ENCODE results near the gene EDDM13. TPM values are rescaled to one million over a fixed set of nuclear protein-coding genes. Genes with fewer than 3 reads are reported as not detected.

Gene EDDM13
- total and polyA plus RNA-seq, 10 of the 15 experiments (the other 5 are each of a cell fraction or from before 2014, with no cell fraction given) = 0.15 to 0.37 TPM; not detected in 8

DNA sequence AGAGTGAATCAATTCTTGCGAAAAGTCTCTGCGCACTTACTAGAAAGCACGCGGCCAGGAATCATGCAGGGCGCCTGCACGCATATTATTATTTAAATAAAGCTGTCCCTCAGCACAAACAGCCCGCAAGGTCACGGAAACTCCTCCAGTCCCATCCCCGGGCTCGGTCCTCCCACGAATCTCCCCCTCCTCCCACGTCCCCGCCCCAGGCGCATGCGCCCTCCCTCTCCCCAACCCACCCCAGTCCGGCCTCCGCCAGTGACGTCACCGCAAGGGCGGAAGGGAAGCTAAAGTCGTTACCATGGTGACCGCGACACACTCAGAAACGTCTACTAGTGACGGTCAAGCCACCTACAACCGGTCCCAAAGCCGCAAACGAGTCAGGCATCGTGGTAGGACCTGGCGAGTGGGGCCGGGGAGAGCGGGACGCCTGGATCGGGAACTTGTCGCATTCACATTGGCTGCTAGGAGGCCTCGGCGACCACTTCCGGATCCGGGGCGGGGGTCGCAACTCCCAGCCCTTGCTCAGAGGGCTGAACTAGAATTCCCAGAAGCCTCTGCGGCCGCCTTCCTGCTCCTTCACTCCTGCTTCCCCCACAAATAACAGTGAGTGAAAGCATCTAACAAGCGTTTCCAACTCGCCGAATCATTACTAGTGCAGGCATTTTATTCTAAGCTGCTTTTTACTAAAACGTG, 42.0 kb downstream of the EDDM13 start, which contains the start of gene ZSCAN5A (continued):
- TF ChIP-seq, protein P1, sequence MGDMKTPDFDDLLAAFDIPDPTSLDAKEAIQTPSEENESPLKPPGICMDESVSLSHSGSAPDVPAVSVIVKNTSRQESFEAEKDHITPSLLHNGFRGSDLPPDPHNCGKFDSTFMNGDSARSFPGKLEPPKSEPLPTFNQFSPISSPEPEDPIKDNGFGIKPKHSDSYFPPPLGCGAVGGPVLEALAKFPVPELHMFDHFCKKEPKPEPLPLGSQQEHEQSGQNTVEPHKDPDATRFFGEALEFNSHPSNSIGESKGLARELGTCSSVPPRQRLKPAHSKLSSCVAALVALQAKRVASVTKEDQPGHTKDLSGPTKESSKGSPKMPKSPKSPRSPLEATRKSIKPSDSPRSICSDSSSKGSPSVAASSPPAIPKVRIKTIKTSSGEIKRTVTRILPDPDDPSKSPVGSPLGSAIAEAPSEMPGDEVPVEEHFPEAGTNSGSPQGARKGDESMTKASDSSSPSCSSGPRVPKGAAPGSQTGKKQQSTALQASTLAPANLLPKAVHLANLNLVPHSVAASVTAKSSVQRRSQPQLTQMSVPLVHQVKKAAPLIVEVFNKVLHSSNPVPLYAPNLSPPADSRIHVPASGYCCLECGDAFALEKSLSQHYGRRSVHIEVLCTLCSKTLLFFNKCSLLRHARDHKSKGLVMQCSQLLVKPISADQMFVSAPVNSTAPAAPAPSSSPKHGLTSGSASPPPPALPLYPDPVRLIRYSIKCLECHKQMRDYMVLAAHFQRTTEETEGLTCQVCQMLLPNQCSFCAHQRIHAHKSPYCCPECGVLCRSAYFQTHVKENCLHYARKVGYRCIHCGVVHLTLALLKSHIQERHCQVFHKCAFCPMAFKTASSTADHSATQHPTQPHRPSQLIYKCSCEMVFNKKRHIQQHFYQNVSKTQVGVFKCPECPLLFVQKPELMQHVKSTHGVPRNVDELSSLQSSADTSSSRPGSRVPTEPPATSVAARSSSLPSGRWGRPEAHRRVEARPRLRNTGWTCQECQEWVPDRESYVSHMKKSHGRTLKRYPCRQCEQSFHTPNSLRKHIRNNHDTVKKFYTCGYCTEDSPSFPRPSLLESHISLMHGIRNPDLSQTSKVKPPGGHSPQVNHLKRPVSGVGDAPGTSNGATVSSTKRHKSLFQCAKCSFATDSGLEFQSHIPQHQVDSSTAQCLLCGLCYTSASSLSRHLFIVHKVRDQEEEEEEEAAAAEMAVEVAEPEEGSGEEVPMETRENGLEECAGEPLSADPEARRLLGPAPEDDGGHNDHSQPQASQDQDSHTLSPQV (IDR thresholded peaks at IDR 0.05) = no peak
- TF ChIP-seq GABPA (IDR thresholded peaks at IDR 0.05; ENCODE audit: low read depth) = peak; percentile 94
- TF ChIP-seq NFYB (IDR thresholded peaks at IDR 0.05; ENCODE audit: insufficient read depth, low read depth, low read length) = peak; percentile 47; the same call in 1 of the 2 replicates
- peak; percentile 69; the same call in 1 of the 2 replicates for TF ChIP-seq ESRRA (IDR thresholded peaks at IDR 0.05; ENCODE audit: low read length)
- TF ChIP-seq NR2C2 (IDR thresholded peaks at IDR 0.05; ENCODE audit: borderline replicate concordance, control insufficient read depth, insufficient read length, low read depth) = no peak
- peak; percentile 88 for TF ChIP-seq CREM (IDR thresholded peaks at IDR 0.05; ENCODE audit: low read depth)
- TF ChIP-seq SIX5 (IDR thresholded peaks at IDR 0.05; ENCODE audit: low read depth, low read length, severe bottlenecking) = peak; percentile 81
- TF ChIP-seq, protein P2, sequence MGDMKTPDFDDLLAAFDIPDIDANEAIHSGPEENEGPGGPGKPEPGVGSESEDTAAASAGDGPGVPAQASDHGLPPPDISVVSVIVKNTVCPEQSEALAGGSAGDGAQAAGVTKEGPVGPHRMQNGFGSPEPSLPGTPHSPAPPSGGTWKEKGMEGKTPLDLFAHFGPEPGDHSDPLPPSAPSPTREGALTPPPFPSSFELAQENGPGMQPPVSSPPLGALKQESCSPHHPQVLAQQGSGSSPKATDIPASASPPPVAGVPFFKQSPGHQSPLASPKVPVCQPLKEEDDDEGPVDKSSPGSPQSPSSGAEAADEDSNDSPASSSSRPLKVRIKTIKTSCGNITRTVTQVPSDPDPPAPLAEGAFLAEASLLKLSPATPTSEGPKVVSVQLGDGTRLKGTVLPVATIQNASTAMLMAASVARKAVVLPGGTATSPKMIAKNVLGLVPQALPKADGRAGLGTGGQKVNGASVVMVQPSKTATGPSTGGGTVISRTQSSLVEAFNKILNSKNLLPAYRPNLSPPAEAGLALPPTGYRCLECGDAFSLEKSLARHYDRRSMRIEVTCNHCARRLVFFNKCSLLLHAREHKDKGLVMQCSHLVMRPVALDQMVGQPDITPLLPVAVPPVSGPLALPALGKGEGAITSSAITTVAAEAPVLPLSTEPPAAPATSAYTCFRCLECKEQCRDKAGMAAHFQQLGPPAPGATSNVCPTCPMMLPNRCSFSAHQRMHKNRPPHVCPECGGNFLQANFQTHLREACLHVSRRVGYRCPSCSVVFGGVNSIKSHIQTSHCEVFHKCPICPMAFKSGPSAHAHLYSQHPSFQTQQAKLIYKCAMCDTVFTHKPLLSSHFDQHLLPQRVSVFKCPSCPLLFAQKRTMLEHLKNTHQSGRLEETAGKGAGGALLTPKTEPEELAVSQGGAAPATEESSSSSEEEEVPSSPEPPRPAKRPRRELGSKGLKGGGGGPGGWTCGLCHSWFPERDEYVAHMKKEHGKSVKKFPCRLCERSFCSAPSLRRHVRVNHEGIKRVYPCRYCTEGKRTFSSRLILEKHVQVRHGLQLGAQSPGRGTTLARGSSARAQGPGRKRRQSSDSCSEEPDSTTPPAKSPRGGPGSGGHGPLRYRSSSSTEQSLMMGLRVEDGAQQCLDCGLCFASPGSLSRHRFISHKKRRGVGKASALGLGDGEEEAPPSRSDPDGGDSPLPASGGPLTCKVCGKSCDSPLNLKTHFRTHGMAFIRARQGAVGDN (IDR thresholded peaks at IDR 0.05) = peak; percentile 71
- TF ChIP-seq, protein P3, sequence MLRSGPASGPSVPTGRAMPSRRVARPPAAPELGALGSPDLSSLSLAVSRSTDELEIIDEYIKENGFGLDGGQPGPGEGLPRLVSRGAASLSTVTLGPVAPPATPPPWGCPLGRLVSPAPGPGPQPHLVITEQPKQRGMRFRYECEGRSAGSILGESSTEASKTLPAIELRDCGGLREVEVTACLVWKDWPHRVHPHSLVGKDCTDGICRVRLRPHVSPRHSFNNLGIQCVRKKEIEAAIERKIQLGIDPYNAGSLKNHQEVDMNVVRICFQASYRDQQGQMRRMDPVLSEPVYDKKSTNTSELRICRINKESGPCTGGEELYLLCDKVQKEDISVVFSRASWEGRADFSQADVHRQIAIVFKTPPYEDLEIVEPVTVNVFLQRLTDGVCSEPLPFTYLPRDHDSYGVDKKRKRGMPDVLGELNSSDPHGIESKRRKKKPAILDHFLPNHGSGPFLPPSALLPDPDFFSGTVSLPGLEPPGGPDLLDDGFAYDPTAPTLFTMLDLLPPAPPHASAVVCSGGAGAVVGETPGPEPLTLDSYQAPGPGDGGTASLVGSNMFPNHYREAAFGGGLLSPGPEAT (IDR thresholded peaks at IDR 0.05; ENCODE audit: low read depth) = peak; percentile 42; the same call in 1 of the 2 replicates
- TF ChIP-seq, protein P4, sequence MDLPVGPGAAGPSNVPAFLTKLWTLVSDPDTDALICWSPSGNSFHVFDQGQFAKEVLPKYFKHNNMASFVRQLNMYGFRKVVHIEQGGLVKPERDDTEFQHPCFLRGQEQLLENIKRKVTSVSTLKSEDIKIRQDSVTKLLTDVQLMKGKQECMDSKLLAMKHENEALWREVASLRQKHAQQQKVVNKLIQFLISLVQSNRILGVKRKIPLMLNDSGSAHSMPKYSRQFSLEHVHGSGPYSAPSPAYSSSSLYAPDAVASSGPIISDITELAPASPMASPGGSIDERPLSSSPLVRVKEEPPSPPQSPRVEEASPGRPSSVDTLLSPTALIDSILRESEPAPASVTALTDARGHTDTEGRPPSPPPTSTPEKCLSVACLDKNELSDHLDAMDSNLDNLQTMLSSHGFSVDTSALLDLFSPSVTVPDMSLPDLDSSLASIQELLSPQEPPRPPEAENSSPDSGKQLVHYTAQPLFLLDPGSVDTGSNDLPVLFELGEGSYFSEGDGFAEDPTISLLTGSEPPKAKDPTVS (IDR thresholded peaks at IDR 0.05; ENCODE audit: low read depth, low read length) = 0 out of 2 replicates have a peak, but pooled peaks have one; percentile 22
- TF ChIP-seq RELA (IDR thresholded peaks at IDR 0.05; ENCODE audit: borderline replicate concordance, partially characterized antibody) = no peak
- TF ChIP-seq, protein P5, sequence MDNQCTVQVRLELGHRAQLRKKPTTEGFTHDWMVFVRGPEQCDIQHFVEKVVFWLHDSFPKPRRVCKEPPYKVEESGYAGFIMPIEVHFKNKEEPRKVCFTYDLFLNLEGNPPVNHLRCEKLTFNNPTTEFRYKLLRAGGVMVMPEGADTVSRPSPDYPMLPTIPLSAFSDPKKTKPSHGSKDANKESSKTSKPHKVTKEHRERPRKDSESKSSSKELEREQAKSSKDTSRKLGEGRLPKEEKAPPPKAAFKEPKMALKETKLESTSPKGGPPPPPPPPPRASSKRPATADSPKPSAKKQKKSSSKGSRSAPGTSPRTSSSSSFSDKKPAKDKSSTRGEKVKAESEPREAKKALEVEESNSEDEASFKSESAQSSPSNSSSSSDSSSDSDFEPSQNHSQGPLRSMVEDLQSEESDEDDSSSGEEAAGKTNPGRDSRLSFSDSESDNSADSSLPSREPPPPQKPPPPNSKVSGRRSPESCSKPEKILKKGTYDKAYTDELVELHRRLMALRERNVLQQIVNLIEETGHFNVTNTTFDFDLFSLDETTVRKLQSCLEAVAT (IDR thresholded peaks at IDR 0.05) = 0 out of 2 replicates have a peak, but pooled peaks have one; percentile 3
- peak; percentile 27; the same call in 1 of the 2 replicates for TF ChIP-seq EED (IDR thresholded peaks at IDR 0.05; ENCODE audit: low read depth)
